SJCRH30 (cell line): ENCODE data around the gene HOXC10. TPM values are rescaled to one million over a fixed set of nuclear protein-coding genes. Genes with fewer than 3 reads are reported as not detected.

Experiments used
- DNase-seq, 2 experiments: peaks; one replicate each; pipeline ENCODE4 v3.0.0-alpha.2; 2015 to 2020
- H3K27ac ChIP-seq: fragments of 250-450 bp; sonication (Bioruptor Pico); 2 replicates; pipeline ENCODE4 v1.5.1; 2020; ENCODE audit warnings: mild to moderate bottlenecking, moderate library complexity
- H3K27me3 ChIP-seq: fragments of 250-450 bp; sonication (Bioruptor Pico); 2 replicates; pipeline ENCODE4 v1.5.1; 2020; ENCODE audit warnings: mild to moderate bottlenecking, moderate library complexity
- H3K36me3 ChIP-seq: fragments of 250-450 bp; sonication (Bioruptor Pico); 2 replicates; pipeline ENCODE4 v1.5.1; 2020; ENCODE audit warnings: mild to moderate bottlenecking, moderate library complexity
- H3K4me1 ChIP-seq: fragments of 250-450 bp; sonication (Bioruptor Pico); 2 replicates; pipeline ENCODE4 v1.5.1; 2020; ENCODE audit warnings: mild to moderate bottlenecking, moderate library complexity
- H3K4me3 ChIP-seq: fragments of 250-450 bp; sonication (Bioruptor Pico); 2 replicates; pipeline ENCODE4 v1.5.1; 2020; ENCODE audit warnings: mild to moderate bottlenecking, moderate library complexity
- H3K9me3 ChIP-seq: fragments of 250-450 bp; sonication (Bioruptor Pico); replicated peaks from 2 replicates; pipeline ENCODE4 v1.5.1; 2020; ENCODE audit warnings: mild to moderate bottlenecking, moderate library complexity
- total RNA-seq: library from RNA; depleted of rRNA; stranded (reverse); fragments of >200 nt; shearing (Covaris generic); gene quantifications from 2 replicates; pipeline ENCODE4 v1.2.3, GENCODE V29; 2014

HOXC10 gene
- total RNA-seq, 1 experiment from 2014 or later = 0.71 TPM

DNA sequence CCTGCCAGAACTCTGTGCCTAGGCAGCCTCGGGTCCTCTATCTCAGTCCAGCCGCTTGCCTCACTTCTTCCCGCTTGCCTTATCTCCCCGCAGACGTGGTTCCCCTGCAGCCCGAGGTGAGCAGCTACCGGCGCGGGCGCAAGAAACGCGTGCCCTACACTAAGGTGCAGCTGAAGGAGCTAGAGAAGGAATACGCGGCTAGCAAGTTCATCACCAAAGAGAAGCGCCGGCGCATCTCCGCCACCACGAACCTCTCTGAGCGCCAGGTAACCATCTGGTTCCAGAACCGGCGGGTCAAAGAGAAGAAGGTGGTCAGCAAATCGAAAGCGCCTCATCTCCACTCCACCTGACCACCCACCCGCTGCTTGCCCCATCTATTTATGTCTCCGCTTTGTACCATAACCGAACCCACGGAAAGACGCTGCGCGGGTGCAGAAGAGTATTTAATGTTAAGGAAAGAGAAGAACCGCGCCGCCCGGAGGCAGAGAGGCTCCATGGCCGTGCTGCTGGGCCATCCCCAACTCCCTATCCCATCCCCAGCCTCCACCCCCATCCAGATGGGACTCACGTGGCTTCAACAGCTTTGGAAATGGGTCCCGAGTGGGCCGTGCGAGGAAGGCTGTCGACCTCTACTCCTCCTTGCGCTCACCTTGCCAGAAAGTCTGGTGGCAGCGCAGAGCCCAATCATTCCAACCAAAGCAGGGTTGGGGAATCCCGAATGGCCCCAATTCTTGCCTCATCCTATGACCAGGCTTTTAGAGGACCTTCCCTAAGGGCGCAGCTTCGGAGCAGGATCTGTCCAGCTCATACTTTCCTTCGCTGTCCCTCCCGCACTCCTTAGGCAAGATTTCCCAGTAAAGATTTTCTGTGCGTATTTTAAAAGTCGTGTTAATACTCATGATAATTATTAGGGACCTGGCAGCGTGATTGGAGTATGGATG lies 39.8 kb upstream of the HOXC10 start:
- DNase-seq = no peak
- H3K27ac ChIP-seq = no peak overlapping the region
- no peak overlapping the region for H3K4me3 ChIP-seq
- H3K9me3 ChIP-seq = no peaks in the 10 kb centered on the region
- no peaks in the 10 kb centered on the region for H3K27me3 ChIP-seq
- H3K36me3 ChIP-seq = no peaks in the 10 kb centered on the region
- H3K4me1 ChIP-seq = no peaks in the 10 kb centered on the region

DNA sequence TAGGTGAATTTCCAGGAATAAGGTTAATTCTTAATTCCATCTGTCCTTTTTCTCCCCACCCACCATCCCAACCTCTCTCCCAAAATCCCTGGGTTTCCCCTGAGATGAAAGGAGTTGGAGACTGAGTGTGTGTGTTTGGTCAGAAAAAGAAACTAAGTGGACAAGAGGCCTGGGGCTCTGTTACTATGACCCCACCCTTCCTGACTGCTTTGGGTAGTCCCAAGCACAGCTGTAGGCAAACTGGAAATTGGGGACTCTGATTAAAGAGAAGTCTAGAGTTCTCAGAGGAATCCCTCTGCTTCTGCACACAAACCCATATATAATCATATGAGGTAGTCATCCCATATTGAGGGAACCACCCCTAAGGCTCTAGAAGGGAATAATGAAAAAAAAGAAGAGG lies 37.2 kb upstream of the HOXC10 start:
- no peak overlapping the region for H3K4me3 ChIP-seq
- no peak for DNase-seq
- no peaks in the 10 kb centered on the region for H3K4me1 ChIP-seq
- H3K27ac ChIP-seq = no peak overlapping the region
- H3K27me3 ChIP-seq = peaks cover 6% of the 10 kb centered on the region
- no peaks in the 10 kb centered on the region for H3K9me3 ChIP-seq
- H3K36me3 ChIP-seq = no peaks in the 10 kb centered on the region

DNA sequence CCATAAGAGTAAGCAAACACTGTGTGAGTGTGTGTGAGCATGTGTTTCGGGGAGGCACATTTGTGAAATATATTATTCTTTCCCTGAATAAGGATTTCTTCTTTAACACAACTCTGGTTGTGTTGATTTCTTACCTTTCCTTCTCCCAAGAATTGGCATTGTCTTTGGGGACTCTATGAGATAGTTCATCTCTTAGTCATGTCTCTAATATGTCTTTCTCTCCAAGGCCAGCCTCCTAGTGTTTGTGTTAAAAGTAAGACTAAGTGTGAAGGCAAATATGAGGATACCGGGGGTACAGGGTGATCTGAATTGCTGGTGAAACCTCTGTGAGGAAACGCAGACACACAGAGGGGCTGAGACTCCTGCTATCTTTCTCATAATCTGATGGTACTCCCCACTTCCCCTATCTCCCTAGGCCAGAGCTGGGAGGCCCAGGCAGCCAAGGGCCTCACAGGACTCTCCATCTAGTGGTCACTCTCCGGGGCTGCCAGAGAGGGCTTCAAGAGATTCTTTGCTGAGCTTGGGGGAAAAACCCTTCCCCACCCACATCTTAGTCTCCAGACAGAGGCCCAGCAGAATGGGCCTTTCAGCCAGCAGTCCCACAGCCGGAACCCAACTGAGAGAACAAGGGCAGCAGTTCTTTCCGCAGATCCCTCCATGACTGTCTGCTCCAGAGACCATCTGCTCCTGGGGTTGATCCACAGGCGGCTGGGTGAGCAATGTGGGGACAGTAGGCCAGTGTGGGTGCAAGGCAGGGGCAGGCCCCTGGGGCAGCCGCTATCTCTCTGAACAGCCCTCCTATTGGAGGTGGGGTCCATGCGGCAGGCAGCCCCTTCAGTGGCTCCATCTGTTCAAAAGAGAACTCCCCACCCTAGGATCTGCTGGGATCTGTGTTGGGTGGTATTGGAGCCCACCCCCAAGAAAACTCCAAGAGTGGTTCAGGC lies 36.0 kb upstream of the HOXC10 start:
- H3K27me3 ChIP-seq = peaks cover 12% of the 10 kb centered on the region
- H3K27ac ChIP-seq = no peak overlapping the region
- no peaks in the 10 kb centered on the region for H3K36me3 ChIP-seq
- no peak for DNase-seq
- no peak overlapping the region for H3K4me3 ChIP-seq
- H3K4me1 ChIP-seq = no peaks in the 10 kb centered on the region
- no peaks in the 10 kb centered on the region for H3K9me3 ChIP-seq

DNA sequence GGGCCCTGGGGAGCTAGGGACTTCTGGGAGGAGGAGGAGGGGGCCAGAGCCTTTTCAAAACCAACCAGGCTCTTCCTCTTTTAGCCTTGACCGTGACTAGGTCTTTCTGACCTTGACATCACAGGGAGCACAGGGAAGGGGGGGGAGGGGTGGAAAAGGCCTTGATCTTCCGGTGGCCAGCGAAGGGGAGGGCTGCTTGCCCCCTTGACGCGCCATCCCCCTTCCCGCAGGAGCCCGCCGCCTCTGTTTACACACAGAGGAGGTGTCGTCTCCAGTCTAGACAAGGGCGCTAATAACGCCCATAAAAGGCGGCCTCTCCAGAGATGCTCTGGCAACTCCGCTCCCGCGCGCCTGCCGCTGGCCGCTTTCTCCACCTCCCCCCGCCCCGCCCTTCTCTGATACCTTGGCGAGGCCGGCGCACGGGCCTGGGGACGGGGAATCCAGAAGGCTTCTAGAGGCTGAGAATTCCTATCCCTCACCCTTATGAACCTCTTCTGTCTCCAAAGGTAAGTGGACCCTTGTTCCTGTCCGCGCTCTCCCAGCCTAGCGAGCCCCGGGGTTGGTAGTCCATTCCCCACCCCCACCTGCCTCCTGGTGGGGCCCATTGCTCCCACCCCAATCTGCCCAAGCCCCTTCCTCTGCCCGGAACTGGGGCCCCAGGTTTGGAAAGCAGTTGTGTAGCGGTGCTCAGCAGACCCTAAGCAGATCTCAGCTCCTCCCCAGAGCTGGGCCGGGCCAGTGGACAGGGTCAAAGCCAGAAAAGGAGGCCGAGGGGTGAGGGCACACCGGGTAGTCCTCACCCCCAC lies 35.1 kb upstream of the HOXC10 start:
- Histone ChIP-seq H3K9me3 (no peaks in the 10 kb centered on the region), H3K27ac (no peak overlapping the region), H3K4me3 (no peak overlapping the region), H3K4me1 (no peaks in the 10 kb centered on the region), H3K27me3 (peaks cover 12% of the 10 kb centered on the region), H3K36me3 (no peaks in the 10 kb centered on the region)
- DNase-seq = no peak

DNA sequence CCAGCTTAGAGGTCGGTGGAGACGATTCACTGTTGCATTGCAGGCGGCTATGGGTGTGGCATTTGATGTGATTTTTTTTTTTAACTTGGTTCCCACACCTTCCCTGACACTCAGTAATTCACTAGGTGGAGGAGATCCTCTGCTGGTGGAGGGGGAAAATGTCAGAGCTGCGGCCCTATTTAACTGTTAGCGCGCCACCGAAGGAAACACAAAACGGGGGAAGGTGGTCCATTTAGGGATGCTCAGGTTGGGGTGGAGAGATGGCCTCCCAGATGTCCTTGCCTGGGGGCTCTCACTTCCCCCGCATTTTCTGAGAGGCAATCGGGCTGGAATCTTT lies 34.5 kb upstream of the HOXC10 start:
- no peaks in the 10 kb centered on the region for H3K4me1 ChIP-seq
- H3K27me3 ChIP-seq = peaks cover 12% of the 10 kb centered on the region
- H3K27ac ChIP-seq = no peak overlapping the region
- H3K4me3 ChIP-seq = no peak overlapping the region
- no peaks in the 10 kb centered on the region for H3K36me3 ChIP-seq
- no peaks in the 10 kb centered on the region for H3K9me3 ChIP-seq
- DNase-seq = no peak

DNA sequence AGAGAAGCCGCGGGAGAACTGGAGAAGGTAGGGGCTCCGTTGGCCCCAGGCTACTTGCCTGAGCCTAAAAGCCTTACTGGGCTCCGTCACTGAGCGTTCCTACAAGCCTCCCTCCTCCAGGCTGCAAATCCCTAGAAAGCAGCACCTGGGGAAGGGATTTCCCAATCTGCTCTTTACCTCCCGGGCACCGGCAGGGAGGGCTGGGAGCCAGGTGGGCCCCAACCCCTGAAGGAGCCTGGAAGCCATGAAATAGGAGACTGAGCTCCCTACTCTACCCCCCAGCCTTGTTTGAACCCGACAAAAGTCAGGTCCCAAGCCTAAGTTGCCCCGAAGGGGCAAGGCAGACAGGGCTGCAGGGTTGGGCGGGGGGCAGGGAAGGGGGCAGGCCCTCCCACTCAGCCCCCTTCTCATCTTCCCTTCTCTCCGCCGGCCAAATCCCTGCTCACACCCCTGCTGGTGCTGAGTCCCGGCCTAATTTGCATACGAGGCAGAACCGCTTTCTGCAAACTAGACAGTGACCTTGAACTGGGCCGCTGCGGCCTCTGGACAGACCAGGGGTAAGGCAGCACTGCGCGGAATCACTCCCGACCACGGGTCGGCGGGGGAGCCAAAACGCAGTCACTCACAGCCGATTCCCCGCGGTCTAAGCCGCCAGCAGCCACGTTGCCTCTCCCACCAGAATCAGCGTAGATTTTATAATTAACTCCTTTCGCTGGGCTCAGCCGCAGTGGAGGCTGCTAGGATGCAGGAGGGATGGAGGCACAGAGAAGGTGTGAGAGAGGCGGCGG lies 34.0 kb upstream of the HOXC10 start:
- H3K27me3 ChIP-seq = peaks cover 12% of the 10 kb centered on the region
- H3K4me3 ChIP-seq = no peak overlapping the region
- no peak for DNase-seq
- no peak overlapping the region for H3K27ac ChIP-seq
- no peaks in the 10 kb centered on the region for H3K9me3 ChIP-seq
- H3K36me3 ChIP-seq = no peaks in the 10 kb centered on the region
- no peaks in the 10 kb centered on the region for H3K4me1 ChIP-seq

DNA sequence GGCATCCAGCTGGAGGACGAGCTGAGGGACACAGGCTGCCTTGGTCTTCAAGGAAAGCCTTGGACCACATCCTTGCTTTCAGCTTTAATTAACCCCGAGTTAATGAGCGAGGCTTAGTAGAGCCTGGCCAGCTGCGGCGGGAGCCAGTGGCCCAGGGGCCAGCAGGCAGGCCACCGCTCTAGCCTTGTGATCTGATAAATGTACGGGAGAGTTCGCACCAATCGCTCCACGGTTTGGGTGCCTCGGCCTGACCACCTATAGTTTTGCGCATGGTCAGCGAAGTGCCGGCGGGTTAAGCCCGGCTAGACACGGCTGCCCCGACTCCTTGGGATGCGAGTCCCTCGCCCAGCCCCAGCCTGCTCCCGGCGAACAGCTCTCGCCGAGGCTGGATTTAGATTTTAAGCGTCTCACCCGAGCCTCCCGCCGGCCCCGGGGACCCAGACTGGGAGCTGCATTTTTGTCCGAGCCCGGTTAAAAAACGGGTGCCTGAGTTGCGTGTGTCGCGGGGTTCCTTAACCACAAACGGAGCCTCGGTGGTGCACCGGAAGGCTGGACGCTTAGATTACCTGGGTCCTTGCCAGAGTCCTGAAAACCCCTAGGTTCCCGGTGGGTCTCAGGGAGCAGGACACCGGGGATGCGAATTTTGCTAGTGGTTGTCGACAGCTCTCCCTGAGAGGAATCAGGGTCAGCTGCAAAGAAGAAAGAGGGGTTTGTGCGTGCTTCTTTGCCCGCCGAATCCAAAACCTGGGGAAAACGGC lies 33.2 kb upstream of the HOXC10 start:
- Histone ChIP-seq H3K4me1 (no peaks in the 10 kb centered on the region), H3K27me3 (peaks cover 12% of the 10 kb centered on the region), H3K4me3 (no peak overlapping the region), H3K9me3 (no peaks in the 10 kb centered on the region), H3K27ac (no peak overlapping the region), H3K36me3 (no peaks in the 10 kb centered on the region)
- no peak for DNase-seq

DNA sequence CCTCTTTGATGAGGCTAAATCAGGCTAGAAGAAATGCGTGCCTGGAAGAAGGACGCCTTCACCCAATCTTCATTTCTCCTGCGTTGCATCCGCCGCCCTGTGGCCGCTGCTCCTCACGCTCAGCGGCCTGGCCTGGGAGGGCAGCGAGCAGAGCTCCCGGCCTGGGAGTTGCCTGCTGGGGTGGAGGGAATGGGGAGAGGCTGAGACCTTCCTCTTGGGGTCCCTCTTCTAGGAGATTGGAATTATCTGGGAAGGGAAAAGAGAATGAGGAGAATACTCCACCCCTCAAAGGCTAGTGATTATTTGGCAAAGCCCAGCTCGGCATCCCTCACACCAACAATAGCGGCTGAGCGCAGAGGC lies 32.6 kb upstream of the HOXC10 start:
- Histone ChIP-seq H3K4me1 (no peaks in the 10 kb centered on the region), H3K27me3 (peaks cover 12% of the 10 kb centered on the region), H3K4me3 (no peak overlapping the region), H3K27ac (no peak overlapping the region), H3K9me3 (no peaks in the 10 kb centered on the region), H3K36me3 (no peaks in the 10 kb centered on the region)
- no peak for DNase-seq

DNA sequence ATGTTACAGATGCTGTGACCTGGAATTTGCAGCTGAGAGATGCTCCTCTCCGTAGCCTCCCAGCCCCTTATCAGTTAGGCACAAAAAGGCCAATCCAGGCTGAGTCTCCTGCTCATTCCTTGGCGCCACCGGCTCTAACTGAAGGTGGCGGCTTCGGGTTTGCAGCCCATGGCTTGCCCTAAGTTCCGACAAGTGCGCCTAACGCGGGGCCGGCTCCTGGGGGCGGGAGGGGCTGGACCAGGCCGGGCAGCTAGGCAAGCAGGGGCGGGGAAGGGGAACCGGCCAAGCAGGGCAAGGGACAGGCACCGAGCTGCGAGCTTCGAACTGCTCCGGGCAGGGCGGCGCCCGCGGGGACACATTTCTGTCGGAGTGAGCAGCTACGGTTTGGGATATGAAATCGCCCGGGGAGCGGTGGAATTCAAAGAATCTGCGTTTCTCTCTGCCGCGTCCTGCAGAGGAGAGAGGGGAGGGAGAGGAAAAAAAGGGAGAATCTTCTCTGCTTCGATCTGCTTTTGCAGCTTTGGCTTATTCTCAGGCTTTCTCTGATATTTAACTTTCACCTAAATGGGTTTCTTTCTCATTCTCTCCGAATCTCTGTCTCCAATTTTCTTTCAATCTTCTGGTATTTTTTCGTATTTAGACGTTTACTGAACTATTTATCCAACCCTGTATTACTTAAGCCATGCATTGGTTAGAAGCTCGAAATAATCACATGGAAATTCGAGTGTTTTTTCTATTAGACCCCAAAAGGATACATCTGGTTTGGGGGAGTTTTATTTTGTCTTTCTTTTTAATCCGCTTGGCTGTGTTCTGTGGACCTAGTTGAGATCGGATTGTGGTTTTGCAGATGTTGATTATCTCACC lies 31.8 kb upstream of the HOXC10 start:
- no peaks in the 10 kb centered on the region for H3K36me3 ChIP-seq
- no peak overlapping the region for H3K27ac ChIP-seq
- H3K9me3 ChIP-seq = no peaks in the 10 kb centered on the region
- peaks cover 12% of the 10 kb centered on the region for H3K27me3 ChIP-seq
- no peak for DNase-seq
- H3K4me1 ChIP-seq = no peaks in the 10 kb centered on the region
- H3K4me3 ChIP-seq = no peak overlapping the region

DNA sequence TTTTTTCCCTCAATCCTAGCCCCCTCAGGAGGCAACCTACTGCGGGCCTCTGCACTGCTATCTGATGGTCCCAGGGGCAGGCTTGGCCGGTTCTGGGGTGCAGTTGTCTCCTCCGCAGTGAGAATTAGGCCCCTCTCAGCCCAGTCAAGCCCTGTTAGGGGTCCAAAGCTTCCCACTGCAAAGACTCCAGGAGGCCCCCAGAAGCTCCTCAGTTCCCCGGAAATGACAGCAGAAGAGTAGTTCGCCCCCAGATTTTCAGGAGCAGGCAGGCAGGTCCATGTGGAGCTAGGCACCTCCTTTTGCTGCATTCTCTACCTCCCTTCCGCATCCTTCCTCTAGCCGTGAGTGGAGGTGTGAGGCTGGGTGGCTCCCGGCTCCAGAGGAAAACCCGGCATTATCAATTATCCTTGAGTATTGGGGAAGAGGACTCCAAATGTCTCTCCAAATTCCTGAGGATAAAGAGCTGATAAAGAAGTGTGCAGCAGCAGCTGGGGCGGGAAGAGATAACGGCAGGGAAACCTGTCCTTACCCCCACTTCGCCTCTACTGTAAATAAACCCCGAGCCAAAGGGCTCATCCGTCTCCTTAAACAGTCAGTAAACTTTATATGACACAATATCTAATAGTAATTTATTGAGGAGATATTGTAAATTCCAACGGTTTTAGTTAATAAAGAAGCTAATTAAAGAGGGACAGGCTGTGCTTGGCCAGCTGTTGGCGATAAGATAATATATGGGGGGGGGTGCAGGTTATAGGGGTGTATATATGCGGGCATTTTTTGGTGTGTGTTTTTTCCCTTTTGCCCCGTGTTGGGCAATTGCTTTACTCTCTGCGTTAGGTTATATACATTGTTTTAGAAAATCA lies 30.9 kb upstream of the HOXC10 start:
- Histone ChIP-seq H3K4me1 (no peaks in the 10 kb centered on the region), H3K9me3 (no peaks in the 10 kb centered on the region), H3K27ac (no peak overlapping the region), H3K36me3 (no peaks in the 10 kb centered on the region), H3K27me3 (peaks cover 12% of the 10 kb centered on the region), H3K4me3 (no peak overlapping the region)
- no peak for DNase-seq

DNA sequence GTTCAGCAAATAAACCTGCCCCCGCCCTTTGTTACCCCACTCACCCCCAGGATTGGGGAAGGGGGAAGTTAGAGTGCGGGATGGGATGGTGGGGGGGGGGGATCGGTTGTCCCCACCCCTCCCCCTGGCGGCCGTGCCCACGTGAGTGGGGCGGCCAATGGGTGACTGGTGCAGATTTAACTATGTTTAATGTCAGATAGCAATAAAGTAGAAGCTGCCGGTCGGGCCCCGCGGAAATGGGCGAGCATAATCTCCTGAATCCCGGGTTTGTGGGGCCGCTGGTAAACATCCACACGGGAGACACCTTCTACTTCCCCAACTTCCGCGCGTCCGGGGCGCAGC lies 30.3 kb upstream of the HOXC10 start, which contains the start of gene HOXC12:
Gene HOXC12, plus strand, starts transcription at position 210 of the 342 bp plus-strand sequence. Its CDS starts 27 bp downstream, at position 237.
- Histone ChIP-seq H3K27ac (no peak within 1 kb of the TSS), H3K4me1 (no peaks in the 10 kb centered on the region), H3K9me3 (no peaks in the 10 kb centered on the region), H3K36me3 (no peaks in the 10 kb centered on the region), H3K27me3 (peaks cover 12% of the 10 kb centered on the region), H3K4me3 (no peak within 1 kb of the TSS)
- DNase-seq = no peak
